NCI-H1436 treated with DMSO at 0.1 percent for 48 hours (cell line): ENCODE measurements around the gene RASAL1.

Experiments used
- DNase-seq: peaks from one replicate; lab custom pipeline; 2025; lab: John Stamatoyannopoulos, UW

The RASAL1 gene

GRCh38 chr12:113056631-113057488, 78.7 kb downstream of the RASAL1 start, which contains the start of gene DTX1:
Gene DTX1 (plus strand): TSS chr12:113056730. CDS start chr12:113058193, 1,463 bp downstream.
- no peak for DNase-seq

- no peak for DNase-seq
Observed at GRCh38 chr12:113056381-113056630, 79.3 kb downstream of the RASAL1 start.

- no peak for DNase-seq
Observed at GRCh38 chr12:113055594-113056380, 79.8 kb downstream of the RASAL1 start.

- DNase-seq: no peak
Observed at GRCh38 chr12:113054948-113055486, 80.5 kb downstream of the RASAL1 start.

- no peak for DNase-seq
Observed at GRCh38 chr12:113052326-113052725, 83.2 kb downstream of the RASAL1 start.

GRCh38 chr12:113051759-113052158, 83.8 kb downstream of the RASAL1 start:
- DNase-seq: no peak

- DNase-seq: no peak
Observed at GRCh38 chr12:113050795-113051194, 84.8 kb downstream of the RASAL1 start.

GRCh38 chr12:113049976-113050742, 85.4 kb downstream of the RASAL1 start:
- no peak for DNase-seq
